ENCODE data around the gene PARD6G. TPM values are rescaled to one million over a fixed set of nuclear protein-coding genes. Genes with fewer than 3 reads are reported as not detected.

Gene PARD6G
- total and polyA plus RNA-seq, 7 experiments from 2014 or later, result 0.07 to 0.16 (median 0.09) TPM; not detected in 3

DNA sequence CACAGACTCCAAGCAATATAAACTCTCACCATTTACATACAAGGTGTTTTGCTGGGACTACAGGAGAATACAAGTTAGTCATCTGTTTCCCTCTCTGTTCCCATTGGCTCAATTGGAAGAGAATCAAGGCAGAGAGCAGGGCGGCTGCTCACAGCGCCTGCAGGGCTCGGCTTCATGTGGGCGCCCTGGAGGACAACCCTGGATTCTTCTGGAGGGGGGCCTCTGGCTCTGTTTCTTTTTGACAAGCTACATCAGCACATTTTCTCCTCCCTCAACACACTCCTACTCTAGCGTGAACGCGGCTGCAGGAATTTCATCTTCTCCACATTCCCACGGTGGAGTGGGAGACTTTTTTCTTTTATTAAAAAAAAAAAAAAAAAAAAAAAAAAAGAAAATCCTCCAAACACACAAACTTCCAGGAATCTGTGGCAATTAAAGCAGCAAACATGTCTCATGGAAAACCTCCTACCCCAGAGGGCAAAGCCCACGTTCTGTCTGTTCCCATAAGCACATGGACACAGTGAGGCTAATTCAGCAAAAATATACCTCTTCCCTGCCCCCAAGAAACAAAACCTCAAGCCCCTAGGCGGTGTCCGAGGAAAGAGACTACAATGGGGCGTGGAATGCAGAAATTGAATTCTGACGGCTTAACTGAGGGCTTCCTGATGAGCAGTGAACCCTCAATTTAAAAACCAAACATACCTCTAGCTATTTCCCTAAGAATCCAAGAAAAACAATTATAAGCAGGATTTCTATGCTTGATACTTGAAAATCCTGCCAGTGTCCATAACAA lies 50.6 kb downstream of the PARD6G start:
- Mint-ChIP-seq H3K4me3 (no peak overlapping the region), H3K4me1 (peaks cover 0 to 4% (median 0%) of the 10 kb centered on the region in 7 donors), H3K36me3 (no peaks in the 10 kb centered on the region), H3K27ac (no peak overlapping the region), H3K27me3 (peaks cover 21 to 26% (median 23%) of the 10 kb centered on the region in 5 donors), H3K9me3 (peaks cover 0 to 2% (median 0%) of the 10 kb centered on the region in 11 donors)
- DNase-seq (no peak), ATAC-seq (no peak)
- no peaks in the 10 kb centered on the region for H3K36me3 ChIP-seq (ENCODE audit: control insufficient read depth in 2 of 3, insufficient read depth in 3 of 3, low read length in 3 of 3)
- CTCF ChIA-PET, result no interaction called here
- H3K27me3 ChIP-seq (ENCODE audit: control insufficient read depth in 2 of 2, insufficient read depth in 2 of 2, low read length in 2 of 2), result no peaks in the 10 kb centered on the region
- no peaks in the 10 kb centered on the region for H3K4me1 ChIP-seq (ENCODE audit: control insufficient read depth in 2 of 2, insufficient read depth in 2 of 2, low read length in 2 of 2)
- POLR2A ChIA-PET, result no interaction called here
- H3K4me3 ChIP-seq (ENCODE audit: low read length), result no peak overlapping the region
- intact Hi-C loops (cut with micrococcal nuclease), result no loop called here
- H3K9me3 ChIP-seq (ENCODE audit: control insufficient read depth in 2 of 3, low read length in 3 of 3), result no peaks in the 10 kb centered on the region
- no peak overlapping the region for H3K27ac ChIP-seq (ENCODE audit: low read depth, low read length)

DNA sequence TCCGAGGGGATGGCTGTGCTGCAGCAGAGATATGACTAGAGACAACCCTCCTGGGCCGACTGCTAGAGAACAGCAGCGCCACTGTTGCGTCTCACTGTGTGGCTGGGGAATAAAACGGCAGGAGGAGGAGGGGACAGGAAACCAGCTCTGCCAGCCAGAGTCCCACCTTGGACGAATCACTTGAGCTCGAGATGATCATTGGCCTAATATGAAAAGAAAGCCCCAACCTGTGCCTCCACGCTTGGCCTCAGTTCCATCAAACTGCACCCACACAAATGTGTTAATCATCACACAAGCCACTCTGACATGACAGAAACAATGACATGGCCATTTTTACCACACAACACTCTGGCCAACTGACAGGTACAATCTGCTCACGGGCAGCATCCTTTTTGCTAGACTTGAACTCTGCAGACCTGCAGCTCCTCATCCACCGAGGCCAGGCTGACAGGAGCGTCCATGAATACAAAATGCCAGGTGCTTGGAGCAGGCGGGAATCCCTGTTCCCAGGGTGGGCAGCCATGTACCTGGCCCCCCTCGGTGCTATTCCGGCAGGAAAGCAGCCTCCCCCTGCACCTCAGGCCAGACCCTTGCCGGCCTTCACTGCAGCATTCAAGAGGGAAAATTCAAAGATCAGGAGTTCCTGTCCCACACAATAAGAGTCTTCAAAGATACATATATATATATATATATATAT lies 52.3 kb downstream of the PARD6G start:
- Mint-ChIP-seq H3K4me1 (peaks cover 0 to 4% (median 0%) of the 10 kb centered on the region in 7 donors), H3K27ac (no peak overlapping the region), H3K4me3 (no peak overlapping the region), H3K27me3 (peaks cover 15 to 30% (median 18%) of the 10 kb centered on the region in 5 donors), H3K9me3 (peaks cover 0 to 2% (median 0%) of the 10 kb centered on the region in 11 donors), H3K36me3 (no peaks in the 10 kb centered on the region)
- CTCF ChIA-PET, result no interaction called here
- no peak overlapping the region for H3K4me3 ChIP-seq (ENCODE audit: low read length)
- H3K27ac ChIP-seq (ENCODE audit: low read depth, low read length), result no peak overlapping the region
- no peaks in the 10 kb centered on the region for H3K27me3 ChIP-seq (ENCODE audit: control insufficient read depth in 2 of 2, insufficient read depth in 2 of 2, low read length in 2 of 2)
- H3K9me3 ChIP-seq (ENCODE audit: control insufficient read depth in 2 of 3, low read length in 3 of 3), result no peaks in the 10 kb centered on the region
- ATAC-seq, result no peak
- no peaks in the 10 kb centered on the region for H3K4me1 ChIP-seq (ENCODE audit: control insufficient read depth in 2 of 2, insufficient read depth in 2 of 2, low read length in 2 of 2)
- intact Hi-C loops (cut with micrococcal nuclease), result no loop called here
- H3K36me3 ChIP-seq (ENCODE audit: control insufficient read depth in 2 of 3, insufficient read depth in 3 of 3, low read length in 3 of 3), result no peaks in the 10 kb centered on the region
- DNase-seq, result no peak
- POLR2A ChIA-PET, result no interaction called here

DNA sequence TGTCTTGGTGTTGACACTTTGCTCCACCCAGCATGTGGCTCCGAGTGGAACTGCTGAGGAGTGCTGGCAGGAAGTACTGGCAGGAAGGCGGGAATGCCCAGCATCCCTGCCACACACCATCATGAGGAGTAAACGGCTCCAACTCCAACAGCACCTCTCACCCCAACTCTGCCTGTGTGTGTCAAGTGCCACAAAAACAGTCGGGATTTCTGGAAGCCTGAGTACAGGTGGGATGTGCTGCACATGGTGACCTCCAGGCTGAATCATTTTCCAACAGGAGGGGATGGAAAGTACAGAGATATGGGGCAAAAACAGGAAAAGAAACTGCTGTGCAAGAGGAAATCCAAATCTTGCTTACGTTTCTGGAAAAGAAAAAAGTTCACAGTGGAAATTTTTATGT lies 53.6 kb downstream of the PARD6G start:
- CTCF ChIA-PET, result no interaction called here
- Mint-ChIP-seq H3K36me3 (no peaks in the 10 kb centered on the region), H3K27me3 (peaks cover 8 to 25% (median 17%) of the 10 kb centered on the region in 5 donors), H3K9me3 (peaks cover 0 to 2% (median 0%) of the 10 kb centered on the region in 11 donors), H3K4me3 (no peak overlapping the region), H3K4me1 (peaks cover 0 to 4% (median 0%) of the 10 kb centered on the region in 7 donors), H3K27ac (no peak overlapping the region)
- no peaks in the 10 kb centered on the region for H3K4me1 ChIP-seq (ENCODE audit: control insufficient read depth in 2 of 2, insufficient read depth in 2 of 2, low read length in 2 of 2)
- POLR2A ChIA-PET, result no interaction called here
- no peak overlapping the region for H3K4me3 ChIP-seq (ENCODE audit: low read length)
- no peaks in the 10 kb centered on the region for H3K27me3 ChIP-seq (ENCODE audit: control insufficient read depth in 2 of 2, insufficient read depth in 2 of 2, low read length in 2 of 2)
- H3K27ac ChIP-seq (ENCODE audit: low read depth, low read length), result no peak overlapping the region
- intact Hi-C loops (cut with micrococcal nuclease), result no loop called here
- ATAC-seq (no peak), DNase-seq (no peak)
- no peaks in the 10 kb centered on the region for H3K36me3 ChIP-seq (ENCODE audit: control insufficient read depth in 2 of 3, insufficient read depth in 3 of 3, low read length in 3 of 3)
- H3K9me3 ChIP-seq (ENCODE audit: control insufficient read depth in 2 of 3, low read length in 3 of 3), result no peaks in the 10 kb centered on the region

DNA sequence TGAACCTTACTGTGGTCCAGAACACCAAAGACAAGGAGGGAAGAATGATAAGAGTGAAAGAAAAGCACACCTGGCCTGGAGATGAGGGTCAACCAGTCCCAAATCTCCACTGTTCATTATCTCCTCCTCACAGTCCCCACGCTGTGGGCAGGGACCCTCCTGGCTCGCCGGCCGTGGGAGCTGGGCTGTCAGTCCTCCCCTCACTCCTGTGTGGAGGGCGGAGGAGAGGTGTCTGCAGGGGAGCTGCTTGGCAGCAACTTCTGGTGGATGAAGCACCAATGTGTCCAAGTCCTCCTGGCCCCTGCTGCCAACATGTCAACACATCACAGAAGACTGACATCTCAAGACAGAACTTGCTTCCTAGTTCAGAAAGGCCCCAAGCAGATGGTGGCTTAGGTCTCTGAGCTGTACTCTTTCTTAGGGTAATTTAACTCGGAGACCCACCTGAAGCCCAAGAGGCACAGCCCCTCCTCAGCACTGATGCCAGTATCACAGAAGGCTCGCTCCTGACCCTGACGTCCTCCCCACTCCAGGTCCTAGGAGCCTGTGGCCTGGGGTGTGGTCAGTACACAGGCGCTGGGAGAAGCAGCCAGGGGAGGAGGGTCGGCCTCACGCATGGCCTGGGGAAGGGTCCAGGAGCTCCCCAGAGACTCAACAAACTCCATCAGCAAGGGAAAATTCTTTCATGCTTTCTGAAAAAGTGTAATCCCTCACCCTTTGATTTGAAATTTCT lies 54.5 kb downstream of the PARD6G start:
- no peaks in the 10 kb centered on the region for H3K36me3 ChIP-seq (ENCODE audit: control insufficient read depth in 2 of 3, insufficient read depth in 3 of 3, low read length in 3 of 3)
- peaks cover 8 to 25% (median 17%) of the 10 kb centered on the region in 5 donors for H3K27me3 Mint-ChIP-seq
- no peaks in the 10 kb centered on the region for H3K36me3 Mint-ChIP-seq
- POLR2A ChIA-PET, result no interaction called here
- no peak overlapping the region for H3K4me3 Mint-ChIP-seq
- no peak overlapping the region for H3K27ac Mint-ChIP-seq
- no peaks in the 10 kb centered on the region for H3K4me1 ChIP-seq (ENCODE audit: control insufficient read depth in 2 of 2, insufficient read depth in 2 of 2, low read length in 2 of 2)
- intact Hi-C loops (cut with micrococcal nuclease), result no loop called here
- no peaks in the 10 kb centered on the region for H3K27me3 ChIP-seq (ENCODE audit: control insufficient read depth in 2 of 2, insufficient read depth in 2 of 2, low read length in 2 of 2)
- CTCF ChIA-PET, result no interaction called here
- peaks cover 0 to 4% (median 0%) of the 10 kb centered on the region in 7 donors for H3K4me1 Mint-ChIP-seq
- H3K4me3 ChIP-seq (ENCODE audit: low read length), result no peak overlapping the region
- peaks cover 0 to 2% (median 0%) of the 10 kb centered on the region in 11 donors for H3K9me3 Mint-ChIP-seq
- DNase-seq (no peak), ATAC-seq (no peak)
- H3K27ac ChIP-seq (ENCODE audit: low read depth, low read length), result no peak overlapping the region
- H3K9me3 ChIP-seq (ENCODE audit: control insufficient read depth in 2 of 3, low read length in 3 of 3), result no peaks in the 10 kb centered on the region

DNA sequence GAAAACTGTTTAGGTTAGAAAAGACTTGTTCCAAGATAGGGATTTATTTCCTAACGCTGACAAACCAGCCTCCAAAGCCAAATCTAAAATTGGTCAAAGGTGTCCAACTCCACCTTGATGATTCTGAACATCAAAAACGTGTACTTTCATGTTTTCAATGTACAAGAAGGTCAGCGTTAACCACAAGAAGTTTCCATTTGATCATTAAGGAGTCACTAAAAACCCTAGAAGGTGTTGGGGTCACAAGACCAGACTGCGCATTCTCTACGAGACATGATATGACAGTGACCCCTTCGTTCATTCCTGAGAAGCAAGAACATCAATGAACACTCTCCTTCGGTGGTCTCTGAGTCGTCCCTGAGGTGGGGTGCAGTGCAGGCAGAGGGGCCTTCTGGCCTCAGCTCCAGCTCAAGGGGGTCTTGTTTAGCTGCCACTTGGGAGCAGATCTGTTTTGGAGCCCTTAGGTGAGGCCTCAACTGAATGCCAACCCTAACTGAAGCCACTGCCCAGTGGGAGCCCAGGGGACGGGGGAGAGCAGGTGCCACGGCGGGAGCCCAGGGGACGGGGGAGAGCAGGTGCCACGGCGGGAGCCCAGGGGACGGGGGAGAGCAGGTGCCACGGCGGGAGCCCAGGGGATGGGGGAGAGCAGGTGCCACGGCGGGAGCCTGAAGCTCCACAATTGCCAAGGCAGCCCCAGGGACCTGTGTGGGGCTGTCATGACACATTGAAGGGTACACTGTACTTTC lies 55.2 kb downstream of the PARD6G start:
- H3K9me3 ChIP-seq (ENCODE audit: control insufficient read depth in 2 of 3, low read length in 3 of 3), result no peaks in the 10 kb centered on the region
- no peaks in the 10 kb centered on the region for H3K4me1 ChIP-seq (ENCODE audit: control insufficient read depth in 2 of 2, insufficient read depth in 2 of 2, low read length in 2 of 2)
- H3K27me3 Mint-ChIP-seq, result peaks cover 8 to 22% (median 15%) of the 10 kb centered on the region in 5 donors
- H3K4me3 ChIP-seq (ENCODE audit: low read length), result no peak overlapping the region
- no peak overlapping the region for H3K4me3 Mint-ChIP-seq
- no peaks in the 10 kb centered on the region for H3K36me3 ChIP-seq (ENCODE audit: control insufficient read depth in 2 of 3, insufficient read depth in 3 of 3, low read length in 3 of 3)
- peaks cover 0 to 2% (median 0%) of the 10 kb centered on the region in 11 donors for H3K9me3 Mint-ChIP-seq
- DNase-seq (no peak), ATAC-seq (no peak)
- H3K27ac ChIP-seq (ENCODE audit: low read depth, low read length), result no peak overlapping the region
- POLR2A ChIA-PET, result no interaction called here
- H3K36me3 Mint-ChIP-seq, result no peaks in the 10 kb centered on the region
- peaks cover 0 to 4% (median 0%) of the 10 kb centered on the region in 7 donors for H3K4me1 Mint-ChIP-seq
- no peaks in the 10 kb centered on the region for H3K27me3 ChIP-seq (ENCODE audit: control insufficient read depth in 2 of 2, insufficient read depth in 2 of 2, low read length in 2 of 2)
- intact Hi-C loops (cut with micrococcal nuclease), result no loop called here
- CTCF ChIA-PET, result no interaction called here
- H3K27ac Mint-ChIP-seq, result no peak overlapping the region

DNA sequence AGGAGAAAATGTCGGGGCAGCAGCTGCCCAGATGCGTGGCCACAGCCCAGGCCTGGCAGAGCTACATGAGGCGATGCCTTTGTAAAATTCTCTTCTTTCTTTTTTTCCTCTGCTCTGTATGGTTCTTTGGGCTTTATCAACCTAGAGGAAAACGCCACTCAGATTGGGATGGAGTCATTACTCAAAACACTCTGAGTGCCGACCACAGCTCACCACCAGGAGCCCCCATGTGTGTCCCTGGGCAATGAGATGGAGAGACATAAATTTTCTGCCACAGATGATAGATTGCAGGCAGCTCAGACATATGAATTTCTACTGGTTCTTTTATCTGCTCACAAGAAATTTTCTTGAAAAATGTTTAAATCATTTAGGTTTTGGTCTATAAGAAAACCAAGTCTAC lies 56.0 kb downstream of the PARD6G start:
- Mint-ChIP-seq H3K4me3 (no peak overlapping the region), H3K36me3 (no peaks in the 10 kb centered on the region), H3K27ac (no peak overlapping the region), H3K27me3 (peaks cover 5 to 18% (median 11%) of the 10 kb centered on the region in 5 donors), H3K4me1 (peaks cover 0 to 4% (median 0%) of the 10 kb centered on the region in 7 donors), H3K9me3 (peaks cover 0 to 2% (median 0%) of the 10 kb centered on the region in 11 donors)
- H3K4me1 ChIP-seq (ENCODE audit: control insufficient read depth in 2 of 2, insufficient read depth in 2 of 2, low read length in 2 of 2), result no peaks in the 10 kb centered on the region
- ATAC-seq (no peak), DNase-seq (no peak)
- no peaks in the 10 kb centered on the region for H3K36me3 ChIP-seq (ENCODE audit: control insufficient read depth in 2 of 3, insufficient read depth in 3 of 3, low read length in 3 of 3)
- ChIA-PET POLR2A (no interaction called here), CTCF (no interaction called here)
- H3K4me3 ChIP-seq (ENCODE audit: low read length), result no peak overlapping the region
- H3K27me3 ChIP-seq (ENCODE audit: control insufficient read depth in 2 of 2, insufficient read depth in 2 of 2, low read length in 2 of 2), result no peaks in the 10 kb centered on the region
- intact Hi-C loops (cut with micrococcal nuclease), result no loop called here
- no peak overlapping the region for H3K27ac ChIP-seq (ENCODE audit: low read depth, low read length)
- H3K9me3 ChIP-seq (ENCODE audit: control insufficient read depth in 2 of 3, low read length in 3 of 3), result no peaks in the 10 kb centered on the region
